Left ventricle myocardium inferior (tissue), 1 donor: Measurements from ENCODE around the gene NOXO1. TPM values are rescaled to one million over a fixed set of nuclear protein-coding genes. Genes with fewer than 3 reads are reported as not detected.

Experiments
- DNase-seq: peaks from one replicate; pipeline ENCODE4 v3.0.0-alpha.2; 2020
- H3K27ac ChIP-seq: fragments of 200-600 bp; replicated peaks from 2 replicates; pipeline ENCODE4 v1.8.0; 2021
- H3K27me3 ChIP-seq: fragments of 200-600 bp; 2 replicates; pipeline ENCODE4 v1.8.0; 2021; ENCODE audit warnings: low read depth
- H3K36me3 ChIP-seq: fragments of 200-600 bp; 2 replicates; pipeline ENCODE4 v1.8.0; 2021
- H3K4me1 ChIP-seq: fragments of 200-600 bp; 2 replicates; pipeline ENCODE4 v1.8.0; 2021
- H3K4me3 ChIP-seq: fragments of 200-600 bp; 2 replicates; pipeline ENCODE4 v1.8.0; 2021; ENCODE audit warnings: mild to moderate bottlenecking, moderate library complexity
- H3K9me3 ChIP-seq: fragments of 200-600 bp; replicated peaks from 2 replicates; pipeline ENCODE4 v1.8.0; 2021
- intact Hi-C: fragments of 100-400 bp; cut with micrococcal nuclease; formaldehyde crosslinking; loops from one replicate; pipeline ENCODE4 v1.11.0; 2022
- total RNA-seq: library from RNA; stranded (reverse); fragmentation: NEBNext Ultra II Directional; extraction: Animal tissue kit (Norgen Biotek cat#: 25700); gene quantifications from one replicate; pipeline ENCODE4 v1.2.1, GENCODE V29; 2021
- TF ChIP-seq, protein P1 (sequence below): fragments of 200-600 bp; IDR thresholded peaks from 2 replicates; pipeline ENCODE4 v1.8.0; 2021; ENCODE audit warnings: antibody characterized with exemption, mild to moderate bottlenecking, borderline replicate concordance
- donor health status: DM: no; HTN: yes; CAD: no; lungs with severe emphysema.

NOXO1 gene
- total RNA-seq, 1 donor from 2014 or later: not detected

GRCh38 chr16:2009164-2009711, 28.0 kb upstream of the NOXO1 start:
- peaks cover 63% of the 10 kb centered on the region for H3K4me1 ChIP-seq
- peak overlapping the region; percentile 93 for H3K4me3 ChIP-seq
- intact Hi-C loops: no loop called here
- no peaks in the 10 kb centered on the region for H3K36me3 ChIP-seq
- peak; percentile 22 for DNase-seq
- H3K27me3 ChIP-seq: no peaks in the 10 kb centered on the region
- peak overlapping the region; percentile 91 for H3K27ac ChIP-seq
- H3K9me3 ChIP-seq: no peaks in the 10 kb centered on the region
- TF ChIP-seq, protein P1, sequence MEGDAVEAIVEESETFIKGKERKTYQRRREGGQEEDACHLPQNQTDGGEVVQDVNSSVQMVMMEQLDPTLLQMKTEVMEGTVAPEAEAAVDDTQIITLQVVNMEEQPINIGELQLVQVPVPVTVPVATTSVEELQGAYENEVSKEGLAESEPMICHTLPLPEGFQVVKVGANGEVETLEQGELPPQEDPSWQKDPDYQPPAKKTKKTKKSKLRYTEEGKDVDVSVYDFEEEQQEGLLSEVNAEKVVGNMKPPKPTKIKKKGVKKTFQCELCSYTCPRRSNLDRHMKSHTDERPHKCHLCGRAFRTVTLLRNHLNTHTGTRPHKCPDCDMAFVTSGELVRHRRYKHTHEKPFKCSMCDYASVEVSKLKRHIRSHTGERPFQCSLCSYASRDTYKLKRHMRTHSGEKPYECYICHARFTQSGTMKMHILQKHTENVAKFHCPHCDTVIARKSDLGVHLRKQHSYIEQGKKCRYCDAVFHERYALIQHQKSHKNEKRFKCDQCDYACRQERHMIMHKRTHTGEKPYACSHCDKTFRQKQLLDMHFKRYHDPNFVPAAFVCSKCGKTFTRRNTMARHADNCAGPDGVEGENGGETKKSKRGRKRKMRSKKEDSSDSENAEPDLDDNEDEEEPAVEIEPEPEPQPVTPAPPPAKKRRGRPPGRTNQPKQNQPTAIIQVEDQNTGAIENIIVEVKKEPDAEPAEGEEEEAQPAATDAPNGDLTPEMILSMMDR: no peak

DNA sequence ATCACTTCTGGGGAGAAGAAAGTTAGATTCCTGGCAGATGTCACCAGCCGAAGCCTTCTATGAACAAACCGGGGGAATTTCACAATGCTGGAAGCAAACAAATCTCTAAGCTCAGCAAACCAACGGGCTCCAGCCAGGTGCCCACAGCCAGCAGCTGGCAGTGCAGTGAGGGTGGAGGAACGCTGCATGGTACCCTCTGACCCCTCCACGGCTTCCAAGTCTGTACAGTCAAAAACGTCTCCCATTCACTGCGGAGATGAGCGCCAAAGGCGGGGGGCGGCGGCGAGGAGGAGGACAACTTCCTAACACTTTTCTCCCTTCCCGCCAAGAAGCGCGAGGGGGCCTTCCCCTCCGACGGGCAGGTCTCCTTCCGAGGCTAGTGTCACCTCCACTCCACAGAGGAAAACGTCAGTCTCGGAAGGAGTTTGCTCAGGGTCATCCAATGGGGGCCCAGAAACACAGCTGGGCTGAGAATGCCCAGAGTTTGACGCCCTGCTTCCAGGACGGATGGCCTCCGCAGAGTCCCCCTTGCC, 27.4 kb upstream of the NOXO1 start:
- peak overlapping the region; percentile 91 for H3K27ac ChIP-seq
- TF ChIP-seq, protein P1: no peak
- no peaks in the 10 kb centered on the region for H3K36me3 ChIP-seq
- H3K27me3 ChIP-seq: no peaks in the 10 kb centered on the region
- H3K9me3 ChIP-seq: no peaks in the 10 kb centered on the region
- peak; percentile 17 for DNase-seq
- peaks cover 68% of the 10 kb centered on the region for H3K4me1 ChIP-seq
- intact Hi-C loops: no loop called here
- H3K4me3 ChIP-seq: peak overlapping the region; percentile 93

GRCh38 chr16:2008009-2008526, 26.8 kb upstream of the NOXO1 start:
- Histone ChIP-seq H3K36me3 (peaks cover 4% of the 10 kb centered on the region), H3K4me3 (peak overlapping the region; percentile 93), H3K27ac (peak overlapping the region; percentile 91), H3K4me1 (peaks cover 74% of the 10 kb centered on the region), H3K9me3 (no peaks in the 10 kb centered on the region), H3K27me3 (no peaks in the 10 kb centered on the region)
- TF ChIP-seq, protein P1: no peak
- peak; percentile 19 for DNase-seq
- intact Hi-C loops: no loop called here

- H3K4me3 ChIP-seq: peak overlapping the region; percentile 93
- DNase-seq: no peak
- H3K27ac ChIP-seq: peak overlapping the region; percentile 91
- no peaks in the 10 kb centered on the region for H3K27me3 ChIP-seq
- TF ChIP-seq, protein P1: no peak
- no peaks in the 10 kb centered on the region for H3K9me3 ChIP-seq
- intact Hi-C loops: no loop called here
- H3K4me1 ChIP-seq: peaks cover 75% of the 10 kb centered on the region
- H3K36me3 ChIP-seq: peaks cover 13% of the 10 kb centered on the region
Measured at GRCh38 chr16:2007081-2007836, 26.0 kb upstream of the NOXO1 start.

DNA sequence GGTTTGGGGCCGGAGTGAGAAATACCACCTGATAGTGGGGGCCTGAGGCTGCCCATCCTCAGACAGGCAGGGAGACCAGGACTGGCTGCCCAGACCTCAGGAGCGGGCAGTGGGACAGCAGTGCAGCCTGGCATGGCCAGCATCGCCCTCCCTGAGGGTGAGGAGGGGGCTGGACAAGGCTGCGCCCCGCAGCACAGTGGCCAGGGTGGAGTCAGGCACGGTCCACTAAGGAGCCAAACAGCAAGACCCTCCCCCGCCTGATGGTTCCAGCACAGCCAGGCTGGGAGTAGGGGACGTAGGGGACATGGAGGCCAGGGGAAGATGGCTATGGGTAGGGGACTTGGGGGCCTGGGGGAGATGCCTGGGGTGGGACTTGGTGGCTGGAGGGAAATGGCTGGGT, 25.0 kb upstream of the NOXO1 start:
- no peak overlapping the region for H3K27ac ChIP-seq

More for the DNA sequence above, 25.0 kb upstream of the NOXO1 start:
- no peaks in the 10 kb centered on the region for H3K9me3 ChIP-seq
- peaks cover 75% of the 10 kb centered on the region for H3K4me1 ChIP-seq
- intact Hi-C loops: no loop called here
- H3K27me3 ChIP-seq: no peaks in the 10 kb centered on the region
- DNase-seq: no peak
- H3K4me3 ChIP-seq: no peak overlapping the region
- TF ChIP-seq, protein P1: no peak
- H3K36me3 ChIP-seq: peaks cover 22% of the 10 kb centered on the region
